Aorta (tissue), 5 donors: Measurements from ENCODE around the gene ENHO. TPM values are rescaled to one million over a fixed set of nuclear protein-coding genes. Genes with fewer than 3 reads are reported as not detected.
"Not testable (repeated sequence)": the region's sequence is repeated elsewhere in the genome, so short reads cannot be mapped to it uniquely, and the experiment has no call there.

Experiments
- ATAC-seq: fragments of 200-7000 bp; cut with Tn5 transposase; one replicate; pipeline ENCODE4 v1.9.1; 2022; ENCODE audit warnings: moderate library complexity; ENCODE audit not compliant: low FRiP score
- DNase-seq, 2 donors: peaks; one replicate each; pipeline ENCODE4 v3.0.0-alpha.2; 2020
- H3K27ac ChIP-seq, 2 donors: one replicate each; pipeline ENCODE4 v1.5.1; 2013; ENCODE audit warnings: low read length in 2 of 2, mild to moderate bottlenecking in 2 of 2, moderate library complexity in 2 of 2, control low read depth in 1 of 2, inconsistent platforms in 1 of 2, low read depth in 1 of 2
- H3K27me3 ChIP-seq, 2 donors: one replicate each; pipeline ENCODE4 v1.6.1; 2013; ENCODE audit warnings: control low read depth in 1 of 2, low read length in 1 of 2, mild to moderate bottlenecking in 1 of 2, moderate library complexity in 1 of 2; ENCODE audit not compliant: insufficient read depth in 2 of 2, control insufficient read depth in 1 of 2
- H3K36me3 ChIP-seq, 2 donors: one replicate each; pipeline ENCODE4 v1.6.1; 2013; ENCODE audit warnings: control low read depth in 1 of 2, low read length in 1 of 2, mild to moderate bottlenecking in 1 of 2; ENCODE audit not compliant: insufficient read depth in 2 of 2, control insufficient read depth in 1 of 2
- H3K4me1 ChIP-seq, 2 donors: one replicate each; pipeline ENCODE4 v1.6.1; 2013; ENCODE audit warnings: low read length in 2 of 2, control low read depth in 1 of 2, mild to moderate bottlenecking in 1 of 2, moderate library complexity in 1 of 2; ENCODE audit not compliant: insufficient read depth in 2 of 2, control insufficient read depth in 1 of 2
- H3K4me3 ChIP-seq, 2 donors: one replicate each; pipeline ENCODE4 v1.5.1; 2013; ENCODE audit warnings: low read length in 2 of 2, control low read depth in 1 of 2, mild to moderate bottlenecking in 1 of 2
- H3K9me3 ChIP-seq: one replicate; pipeline ENCODE4 v1.6.1; 2013; ENCODE audit warnings: mild to moderate bottlenecking, low read length; ENCODE audit not compliant: control insufficient read depth
- WGBS, 2 donors: extraction: QIAGEN DNeasy Blood & Tissue Kit; methylation state at CpG; one replicate each; pipeline ENCODE4 v1.1.7; 2013; 5-methylcytosine and 5-hydroxymethylcytosine counted together
- intact Hi-C, 2 donors: fragments of 100-400 bp; cut with DNase I; formaldehyde crosslinking; loops; one replicate each; pipeline versions ENCODE4 v1.14.2 to v1.15.0; 2022
- polyA plus RNA-seq, 2 donors: library from polyadenylated mRNA; stranded (reverse); fragments of 200-250 nt; gene quantifications; one replicate each; pipeline ENCODE4 v1.2.3, GENCODE V29; 2013
- total RNA-seq, 2 donors: library from RNA; stranded (reverse); fragmentation: NEBNext Ultra II Directional; extraction: Animal tissue kit (Norgen Biotek cat#: 25700); gene quantifications; one replicate each; pipeline ENCODE4 v1.2.1, GENCODE V29; 2021
- donor health status: healthy with polysubstance abuse.
- donor health status: Bipolar disorder and iron deficiency.
- donor health status: DM: no; HTN: no; CAD: no.
- donor health status: DM: no; HTN: no; CAD: no.
- donor health status: DM: yes; HTN: yes; CAD: no.

The ENHO gene
- total and polyA plus RNA-seq, 4 donors, result not detected

- DNase-seq (no peak), ATAC-seq (no peak)
- Histone ChIP-seq H3K27me3 (no peaks in the 10 kb centered on the region), H3K4me1 (no peaks in the 10 kb centered on the region), H3K36me3 (no peaks in the 10 kb centered on the region), H3K27ac (no peak overlapping the region), H3K9me3 (no peaks in the 10 kb centered on the region), H3K4me3 (no peak overlapping the region)
- intact Hi-C loops, result no loop called here
- 54 to 62% methylated on average over 3 of the region's 3 CpGs for WGBS, 2 donors
Measured at GRCh38 chr9:34486572-34486971, 36.2 kb downstream of the ENHO start.

- Histone ChIP-seq H3K27me3 (no peaks in the 10 kb centered on the region), H3K4me1 (no peaks in the 10 kb centered on the region), H3K4me3 (no peak overlapping the region), H3K36me3 (no peaks in the 10 kb centered on the region), H3K27ac (no peak overlapping the region), H3K9me3 (no peaks in the 10 kb centered on the region)
- intact Hi-C loops, result no loop called here
- DNase-seq (no peak), ATAC-seq (no peak)
- WGBS, 2 donors, result 71 to 73% methylated on average over 6 of the region's 6 CpGs
Measured at GRCh38 chr9:34485822-34486221, 37.0 kb downstream of the ENHO start.

- Histone ChIP-seq H3K4me1 (no peaks in the 10 kb centered on the region), H3K4me3 (no peak overlapping the region), H3K9me3 (no peaks in the 10 kb centered on the region), H3K27ac (no peak overlapping the region), H3K36me3 (no peaks in the 10 kb centered on the region), H3K27me3 (no peaks in the 10 kb centered on the region)
- DNase-seq (no peak), ATAC-seq (no peak)
- intact Hi-C loops, result no loop called here
Measured at GRCh38 chr9:34484678-34485077, 38.1 kb downstream of the ENHO start.

GRCh38 chr9:34482746-34483145 is 40.0 kb downstream of the ENHO start:
- intact Hi-C loops, H3K4me1 ChIP-seq, DNase-seq, H3K36me3 ChIP-seq, H3K9me3 ChIP-seq, H3K27ac ChIP-seq, ATAC-seq, H3K4me3 ChIP-seq, H3K27me3 ChIP-seq: not testable (repeated sequence)
- 93 to 94% methylated on average over 17 to 27 of the region's 27 CpGs for whole genome bisulfite sequencing, 2 donors

GRCh38 chr9:34481620-34482019 is 41.2 kb downstream of the ENHO start:
- H3K36me3 ChIP-seq, H3K4me1 ChIP-seq, intact Hi-C loops, H3K9me3 ChIP-seq, H3K27ac ChIP-seq, H3K27me3 ChIP-seq, DNase-seq, H3K4me3 ChIP-seq, ATAC-seq: not testable (repeated sequence)
- WGBS, 2 donors, result 70 to 72% methylated on average over 13 of the region's 13 CpGs

GRCh38 chr9:34479431-34479866 is 43.3 kb downstream of the ENHO start:
- DNase-seq, result no peak

GRCh38 chr9:34477541-34477940 is 45.2 kb downstream of the ENHO start:
- no peaks in the 10 kb centered on the region for H3K27me3 ChIP-seq
- ATAC-seq, result no peak
- H3K4me3 ChIP-seq, result no peak overlapping the region
- H3K27ac ChIP-seq, result no peak overlapping the region
- intact Hi-C loops, result no loop called here
- whole genome bisulfite sequencing, 2 donors, result 64 to 69% methylated on average over 1 of the region's 1 CpG
- peaks cover 2% of the 10 kb centered on the region for H3K9me3 ChIP-seq
- H3K4me1 ChIP-seq, result no peaks in the 10 kb centered on the region
- no peak for DNase-seq
- no peaks in the 10 kb centered on the region for H3K36me3 ChIP-seq

More at GRCh38 chr9:34479431-34479866, 43.3 kb downstream of the ENHO start:
- 51 to 56% methylated on average over 5 of the region's 5 CpGs for WGBS, 2 donors
- no peaks in the 10 kb centered on the region for H3K4me1 ChIP-seq
- H3K27ac ChIP-seq, result no peak overlapping the region
- no peaks in the 10 kb centered on the region for H3K36me3 ChIP-seq
- no peak overlapping the region for H3K4me3 ChIP-seq
- H3K27me3 ChIP-seq, result no peaks in the 10 kb centered on the region
- intact Hi-C loops, result no loop called here
- no peak for ATAC-seq
- H3K9me3 ChIP-seq, result peaks cover 2% of the 10 kb centered on the region

GRCh38 chr9:34475097-34475496 is 47.7 kb downstream of the ENHO start:
- ATAC-seq (no peak), DNase-seq (no peak)
- H3K4me3 ChIP-seq, result no peak overlapping the region
- peaks cover 2% of the 10 kb centered on the region for H3K9me3 ChIP-seq
- H3K4me1 ChIP-seq, result no peaks in the 10 kb centered on the region
- no peak overlapping the region for H3K27ac ChIP-seq
- no peaks in the 10 kb centered on the region for H3K36me3 ChIP-seq
- 35 to 41% methylated on average over 3 of the region's 3 CpGs for WGBS, 2 donors
- no peaks in the 10 kb centered on the region for H3K27me3 ChIP-seq
- intact Hi-C loops, result no loop called here
